ENCODE measurements around the gene KLRG1. TPM values are rescaled to one million over a fixed set of nuclear protein-coding genes. Genes with fewer than 3 reads are reported as not detected.

Gene KLRG1
- total RNA-seq, 1 experiment from 2014 or later = 2.1 TPM

GRCh38 chr12:9048930-9049329 lies 59.6 kb downstream of the KLRG1 start:
- no peak overlapping the region for H2AK5ac ChIP-seq (ENCODE audit: insufficient read length, low read length)
- H3K23me2 ChIP-seq (ENCODE audit: insufficient read length, low read depth, low read length, poor library complexity, severe bottlenecking) = no peaks in the 10 kb centered on the region
- no peak; the same call in 2 of the 3 replicates for TF ChIP-seq CTCF (conservative IDR thresholded peaks at IDR 0.05)
- no peak overlapping the region for H3K9ac ChIP-seq (ENCODE audit: extremely low read depth, insufficient read length, low read length)
- Mint-ChIP-seq H3K27me3 (ENCODE audit: low read depth) (no peaks in the 10 kb centered on the region), H3K27ac (no peak overlapping the region), H3K9me3 (no peaks in the 10 kb centered on the region), H3K36me3 (ENCODE audit: insufficient read depth in 1 of 3, low read depth in 3 of 3) (no peaks in the 10 kb centered on the region), H3K4me3 (no peak overlapping the region), H3K4me1 (no peaks in the 10 kb centered on the region)
- no peak overlapping the region for H3K23ac ChIP-seq (ENCODE audit: insufficient read length, low read depth, low read length)
- no peak overlapping the region for H2BK20ac ChIP-seq (ENCODE audit: low read depth, low read length, poor library complexity, severe bottlenecking)
- no peak overlapping the region for H2BK15ac ChIP-seq (ENCODE audit: low read depth, low read length)
- no peaks in the 10 kb centered on the region for H3K79me1 ChIP-seq (ENCODE audit: insufficient read depth, low read depth, low read length, poor library complexity, severe bottlenecking)
- no peak overlapping the region for H3K56ac ChIP-seq (ENCODE audit: insufficient read length, low read depth, low read length)
- H3K18ac ChIP-seq (ENCODE audit: insufficient read length, low read depth, low read length) = no peak overlapping the region
- H3K4me2 ChIP-seq (ENCODE audit: insufficient read depth, insufficient read length, low read length) = no peak overlapping the region
- no peaks in the 10 kb centered on the region for H3K9me3 ChIP-seq (ENCODE audit: control insufficient read depth, low read depth, low read length)
- no CpG with 5 or more reads among the region's 2 CpGs for WGBS (ENCODE audit: extremely low coverage, insufficient read length, low lambda C conversion rate)
- H3K14ac ChIP-seq (ENCODE audit: insufficient read depth, low read length) = no peak overlapping the region
- no peak for DNase-seq
- no peak overlapping the region for H3K27ac ChIP-seq (ENCODE audit: insufficient read length, low read depth, low read length)
- no peak overlapping the region for H2AFZ ChIP-seq (ENCODE audit: low read length)
- no peak overlapping the region for H2BK12ac ChIP-seq (ENCODE audit: insufficient read length, low read depth, low read length)
- H4K20me1 ChIP-seq (ENCODE audit: control insufficient read depth, insufficient read depth, insufficient read length) = no peaks in the 10 kb centered on the region
- no peaks in the 10 kb centered on the region for H3K79me2 ChIP-seq (ENCODE audit: insufficient read depth, low read length)
- no peaks in the 10 kb centered on the region for H3K27me3 ChIP-seq (ENCODE audit: insufficient read depth, low read length)
- H3T11ph ChIP-seq (ENCODE audit: low read length) = no peak overlapping the region
- no peak overlapping the region for H2BK5ac ChIP-seq (ENCODE audit: insufficient read length, low read length)
- H3K4ac ChIP-seq (ENCODE audit: low read depth, low read length) = no peak overlapping the region
- no peak overlapping the region for H4K91ac ChIP-seq (ENCODE audit: insufficient read length, low read depth, low read length)
- H2BK120ac ChIP-seq (ENCODE audit: low read depth, low read length, poor library complexity, severe bottlenecking) = no peak overlapping the region
- H4K5ac ChIP-seq (ENCODE audit: insufficient read length, low read depth, low read length) = no peak overlapping the region
- H3K4me1 ChIP-seq (ENCODE audit: insufficient read depth, low read length) = no peaks in the 10 kb centered on the region
- H4K8ac ChIP-seq (replicated peaks; ENCODE audit: insufficient read length, low read depth, low read length) = no peak overlapping the region
